Measurements from ENCODE around the gene NFE2L3. TPM values are rescaled to one million over a fixed set of nuclear protein-coding genes. Genes with fewer than 3 reads are reported as not detected.

NFE2L3 gene
- total and polyA plus RNA-seq, 2 experiments from 2014 or later = 6.5 to 10.0 TPM

GRCh38 chr7:26187380-26188205, 35.6 kb downstream of the NFE2L3 start:
- H2AFZ ChIP-seq = no peak overlapping the region
- no peak overlapping the region for H3K4me3 ChIP-seq
- H3K4me1 ChIP-seq (ENCODE audit: insufficient read depth) = peaks cover 8% of the 10 kb centered on the region
- WGBS (ENCODE audit: low lambda C conversion rate, missing lambda C conversion rate) = 88% methylated on average over 11 of the region's 11 CpGs
- no peaks in the 10 kb centered on the region for H3K9me3 ChIP-seq (ENCODE audit: low read depth)
- H3K9me2 ChIP-seq (replicated peaks; ENCODE audit: insufficient read depth) = no peaks in the 10 kb centered on the region
- H4K20me1 ChIP-seq (ENCODE audit: insufficient read depth, poor library complexity, severe bottlenecking) = peaks cover 53% of the 10 kb centered on the region
- H3K4me2 ChIP-seq = no peak overlapping the region
- H3K79me2 ChIP-seq = peaks cover 31% of the 10 kb centered on the region
- H3K36me3 ChIP-seq (replicated peaks; ENCODE audit: insufficient read depth, low read depth) = peaks cover 6% of the 10 kb centered on the region
- peak overlapping the region; percentile 21 for H3K27ac ChIP-seq
- DNase-seq (ENCODE audit: low spot score) = no peak
- no peaks in the 10 kb centered on the region for H3K27me3 ChIP-seq
- TF ChIP-seq CTCF (IDR thresholded peaks at IDR 0.05; ENCODE audit: poor library complexity) (no peak), EZH2phosphoT487 (IDR thresholded peaks at IDR 0.05; ENCODE audit: low read depth, severe bottlenecking, unreplicated experiment) (no peak)

GRCh38 chr7:26188206-26188956, 36.4 kb downstream of the NFE2L3 start:
- no peaks in the 10 kb centered on the region for H3K9me3 ChIP-seq (ENCODE audit: low read depth)
- peaks cover 11% of the 10 kb centered on the region for H3K4me1 ChIP-seq (ENCODE audit: insufficient read depth)
- 93% methylated on average over 9 of the region's 9 CpGs for WGBS (ENCODE audit: low lambda C conversion rate, missing lambda C conversion rate)
- no peak overlapping the region for H3K4me2 ChIP-seq
- no peaks in the 10 kb centered on the region for H3K9me2 ChIP-seq (replicated peaks; ENCODE audit: insufficient read depth)
- TF ChIP-seq EZH2 (IDR thresholded peaks at IDR 0.05; ENCODE audit: borderline replicate concordance) = no peak
- no peak for TF ChIP-seq EZH2phosphoT487 (IDR thresholded peaks at IDR 0.05; ENCODE audit: low read depth, severe bottlenecking, unreplicated experiment)
- H4K20me1 ChIP-seq (ENCODE audit: insufficient read depth, poor library complexity, severe bottlenecking) = peaks cover 60% of the 10 kb centered on the region
- H3K79me2 ChIP-seq = peaks cover 39% of the 10 kb centered on the region
- peak overlapping the region; percentile 21 for H3K27ac ChIP-seq
- DNase-seq (ENCODE audit: low spot score) = no peak
- no peak overlapping the region for H2AFZ ChIP-seq
- H3K36me3 ChIP-seq (replicated peaks; ENCODE audit: insufficient read depth, low read depth) = peaks cover 8% of the 10 kb centered on the region
- H3K27me3 ChIP-seq = no peaks in the 10 kb centered on the region
- no peak overlapping the region for H3K4me3 ChIP-seq

- WGBS (ENCODE audit: low lambda C conversion rate, missing lambda C conversion rate) = 89% methylated on average over 3 of the region's 3 CpGs
- TF ChIP-seq EZH2phosphoT487 (IDR thresholded peaks at IDR 0.05; ENCODE audit: low read depth, severe bottlenecking, unreplicated experiment) (no peak), CTCF (IDR thresholded peaks at IDR 0.05; ENCODE audit: poor library complexity) (no peak), EZH2 (IDR thresholded peaks at IDR 0.05; ENCODE audit: borderline replicate concordance) (no peak)
- Histone ChIP-seq H3K9me3 (ENCODE audit: low read depth) (no peaks in the 10 kb centered on the region), H3K4me1 (ENCODE audit: insufficient read depth) (peaks cover 11% of the 10 kb centered on the region), H3K27me3 (no peaks in the 10 kb centered on the region), H3K9me2 (replicated peaks; ENCODE audit: insufficient read depth) (no peaks in the 10 kb centered on the region), H2AFZ (no peak overlapping the region), H4K20me1 (ENCODE audit: insufficient read depth, poor library complexity, severe bottlenecking) (peaks cover 67% of the 10 kb centered on the region), H3K4me2 (no peak overlapping the region), H3K27ac (no peak overlapping the region), H3K79me2 (peaks cover 45% of the 10 kb centered on the region), H3K36me3 (replicated peaks; ENCODE audit: insufficient read depth, low read depth) (peaks cover 8% of the 10 kb centered on the region), H3K4me3 (no peak overlapping the region)
- DNase-seq (ENCODE audit: low spot score) = no peak
These were observed 37.1 kb downstream of the NFE2L3 start for GRCh38 chr7:26188957-26189541.

Data from hepatocyte (in vitro differentiated cells).